ENCODE data around the gene ILK. TPM values are rescaled to one million over a fixed set of nuclear protein-coding genes. Genes with fewer than 3 reads are reported as not detected.

Gene ILK
- 100 to 1,000 TPM; 139 to 148 (median 140) TPM for total RNA-seq

- peaks cover 0 to 74% (median 44%) of the 10 kb centered on the region in 4 donors for H3K4me1 ChIP-seq
- 1% methylated on average over 33 to 55 of the region's 72 CpGs for WGBS, 2 donors
- peak in 4 of 5 experiments; percentile 16 to 67 (median 40) for TF ChIP-seq CTCF (IDR thresholded peaks at IDR 0.05)
- peak; percentile 68 to 91 for TF ChIP-seq POLR2A (IDR thresholded peaks at IDR 0.05)
- TF ChIP-seq EP300 (IDR thresholded peaks at IDR 0.05), result peak in 1 of 2 donors; percentile 89
Measured at GRCh38 chr11:6603287-6604080, at the start of gene ILK, which contains the start of gene RRP8. Gene ILK, plus strand, starts transcription at chr11:6603774. Its CDS starts 498 bp downstream, at chr11:6604272. Gene RRP8, minus strand, starts transcription at chr11:6603616. Its CDS starts 114 bp downstream, at chr11:6603502.

GRCh38 chr11:6554828-6555706 is 48.5 kb upstream of the ILK start:
- 85 to 89% methylated on average over 5 of the region's 5 CpGs for WGBS, 2 donors

More at GRCh38 chr11:6603287-6604080, at the start of gene ILK, which contains the start of gene RRP8:
- H3K27me3 ChIP-seq, result no peaks in the 10 kb centered on the region
- no peaks in the 10 kb centered on the region for H3K9me3 ChIP-seq
- peak within 1 kb of the TSS; percentile 71 to 92 (median 88) for H3K4me3 ChIP-seq
- peak within 1 kb of the TSS; percentile 88 to 99 (median 96) for H3K27ac ChIP-seq
- H3K36me3 ChIP-seq, result peaks cover 4 to 40% (median 14%) of the 10 kb centered on the region in 3 donors
- peak; percentile 82 to 84 for DNase-seq (ENCODE audit: low spot score in 2 of 2)

GRCh38 chr11:6556139-6556949 is 47.2 kb upstream of the ILK start:
- Histone ChIP-seq H3K4me1 (no peaks in the 10 kb centered on the region), H3K36me3 (peaks cover 0 to 39% (median 0%) of the 10 kb centered on the region in 3 donors), H3K27me3 (no peaks in the 10 kb centered on the region), H3K27ac (no peak overlapping the region), H3K4me3 (no peak overlapping the region), H3K9me3 (no peaks in the 10 kb centered on the region)
- TF ChIP-seq EP300 (IDR thresholded peaks at IDR 0.05) (no peak), POLR2A (IDR thresholded peaks at IDR 0.05) (no peak), CTCF (IDR thresholded peaks at IDR 0.05) (no peak)
- no peak for DNase-seq (ENCODE audit: low spot score in 2 of 2)
- 81 to 97% methylated on average over 11 of the region's 11 CpGs for WGBS, 2 donors

More at GRCh38 chr11:6554828-6555706, 48.5 kb upstream of the ILK start:
- TF ChIP-seq EP300 (IDR thresholded peaks at IDR 0.05) (no peak), CTCF (IDR thresholded peaks at IDR 0.05) (no peak), POLR2A (IDR thresholded peaks at IDR 0.05) (no peak)
- Histone ChIP-seq H3K36me3 (peaks cover 0 to 33% (median 0%) of the 10 kb centered on the region in 3 donors), H3K4me1 (no peaks in the 10 kb centered on the region), H3K27ac (no peak overlapping the region), H3K4me3 (no peak overlapping the region), H3K27me3 (no peaks in the 10 kb centered on the region), H3K9me3 (no peaks in the 10 kb centered on the region)
- no peak for DNase-seq (ENCODE audit: low spot score in 2 of 2)

GRCh38 chr11:6557063-6557462 is 46.5 kb upstream of the ILK start:
- Histone ChIP-seq H3K4me3 (no peak overlapping the region), H3K36me3 (peaks cover 0 to 46% (median 0%) of the 10 kb centered on the region in 3 donors), H3K27ac (no peak overlapping the region), H3K9me3 (no peaks in the 10 kb centered on the region), H3K4me1 (no peaks in the 10 kb centered on the region), H3K27me3 (no peaks in the 10 kb centered on the region)
- TF ChIP-seq CTCF (IDR thresholded peaks at IDR 0.05) (no peak), EP300 (IDR thresholded peaks at IDR 0.05) (no peak), POLR2A (IDR thresholded peaks at IDR 0.05) (no peak)
- 91 to 95% methylated on average over 11 of the region's 11 CpGs for WGBS, 2 donors
- no peak for DNase-seq (ENCODE audit: low spot score in 2 of 2)

All from tibial nerve (tissue), 4 donors.